Measurements from ENCODE around the gene PPP1R1B.

DNA sequence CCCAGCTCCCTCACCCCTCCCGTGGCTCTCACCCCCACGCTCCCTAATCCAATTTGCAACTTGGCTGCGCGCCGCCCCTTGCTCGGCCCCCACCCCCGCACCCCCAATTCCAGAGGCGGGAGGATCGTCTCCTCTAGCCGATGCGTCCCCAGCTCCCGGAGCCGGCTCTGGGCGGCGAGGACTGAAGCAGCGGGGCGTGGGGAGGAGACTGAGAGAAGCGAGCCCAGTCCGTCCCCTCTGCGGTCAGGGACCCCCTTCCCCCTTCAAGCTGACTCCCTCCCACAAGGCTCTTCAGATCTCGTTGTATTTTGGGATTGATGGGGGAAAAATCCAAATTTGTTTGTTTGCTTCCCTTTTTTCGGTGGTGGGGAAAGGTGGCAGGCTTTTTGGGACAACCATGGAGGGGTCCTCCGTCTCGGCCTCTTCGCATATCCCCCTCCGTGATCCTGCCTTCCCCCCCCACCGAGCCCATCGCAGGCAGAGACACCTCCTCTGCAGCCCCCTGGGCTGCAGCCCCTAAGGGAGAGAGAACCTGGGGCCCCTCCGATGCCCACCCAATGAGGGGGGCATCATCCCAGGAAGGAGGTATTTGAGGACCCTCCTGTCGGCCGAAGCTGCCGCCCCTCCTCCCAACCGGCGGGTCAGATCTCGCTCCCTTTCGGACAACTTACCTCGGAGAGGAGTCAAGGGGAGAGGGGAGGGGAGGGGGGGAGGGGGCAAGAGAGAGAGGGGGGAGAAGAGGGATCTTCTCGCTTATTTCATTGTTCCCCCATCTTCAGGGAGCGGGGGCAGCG is 19.5 kb upstream of the PPP1R1B start:
- TF ChIP-seq EP300 (IDR thresholded peaks at IDR 0.05) (no peak), POLR2A (IDR thresholded peaks at IDR 0.05) (no peak)
- TF ChIP-seq, protein P1, sequence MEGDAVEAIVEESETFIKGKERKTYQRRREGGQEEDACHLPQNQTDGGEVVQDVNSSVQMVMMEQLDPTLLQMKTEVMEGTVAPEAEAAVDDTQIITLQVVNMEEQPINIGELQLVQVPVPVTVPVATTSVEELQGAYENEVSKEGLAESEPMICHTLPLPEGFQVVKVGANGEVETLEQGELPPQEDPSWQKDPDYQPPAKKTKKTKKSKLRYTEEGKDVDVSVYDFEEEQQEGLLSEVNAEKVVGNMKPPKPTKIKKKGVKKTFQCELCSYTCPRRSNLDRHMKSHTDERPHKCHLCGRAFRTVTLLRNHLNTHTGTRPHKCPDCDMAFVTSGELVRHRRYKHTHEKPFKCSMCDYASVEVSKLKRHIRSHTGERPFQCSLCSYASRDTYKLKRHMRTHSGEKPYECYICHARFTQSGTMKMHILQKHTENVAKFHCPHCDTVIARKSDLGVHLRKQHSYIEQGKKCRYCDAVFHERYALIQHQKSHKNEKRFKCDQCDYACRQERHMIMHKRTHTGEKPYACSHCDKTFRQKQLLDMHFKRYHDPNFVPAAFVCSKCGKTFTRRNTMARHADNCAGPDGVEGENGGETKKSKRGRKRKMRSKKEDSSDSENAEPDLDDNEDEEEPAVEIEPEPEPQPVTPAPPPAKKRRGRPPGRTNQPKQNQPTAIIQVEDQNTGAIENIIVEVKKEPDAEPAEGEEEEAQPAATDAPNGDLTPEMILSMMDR (IDR thresholded peaks at IDR 0.05), result no peak

Data from gastroesophageal sphincter (tissue), 3 donors.